ENCODE results near the gene CD99L2.

GRCh38 chrX:150905293-150905692 is 6.8 kb upstream of the CD99L2 start:
- TF ChIP-seq CTCF (IDR thresholded peaks at IDR 0.05; ENCODE audit: low read depth, low read length, missing input control) = no peak
- TF ChIP-seq EGR1 (IDR thresholded peaks at IDR 0.05; ENCODE audit: low read depth in 2 of 2) = no peak
- no peak for TF ChIP-seq JUND (IDR thresholded peaks at IDR 0.05)
